ENCODE measurements around the gene MCM3AP.

DNA sequence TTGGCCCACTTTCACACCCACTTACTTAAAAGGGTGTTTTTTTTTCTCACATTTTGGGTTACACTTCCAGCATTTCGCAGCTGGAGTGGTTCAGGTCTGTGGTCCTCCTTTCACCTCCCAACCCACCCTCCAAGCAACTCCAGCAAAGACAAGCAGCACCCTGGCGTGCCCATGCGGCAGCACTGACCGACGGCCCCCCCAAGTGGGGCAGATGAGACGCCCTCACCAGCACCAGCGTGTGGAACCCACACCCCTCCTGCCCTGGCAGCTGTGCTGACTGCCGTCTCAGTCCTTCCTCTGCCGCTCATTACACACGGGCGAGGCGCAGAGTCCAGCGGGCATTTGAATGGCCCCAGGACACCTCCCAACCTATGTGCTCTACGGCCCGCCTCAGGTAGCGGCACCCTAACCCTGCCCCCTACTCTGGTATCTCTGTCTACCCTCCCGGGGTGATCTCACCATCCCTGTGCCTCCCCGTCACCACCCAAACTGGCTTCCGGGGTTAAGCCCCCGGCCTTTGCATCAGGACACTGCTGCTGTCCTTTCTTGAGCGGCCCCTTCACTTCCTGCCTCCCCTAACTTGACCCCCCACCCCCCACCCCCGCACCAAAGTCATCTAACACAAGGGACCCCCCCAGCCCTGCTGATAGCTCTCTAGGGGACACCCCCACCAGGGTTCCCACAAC, 67.8 kb downstream of the MCM3AP start:
- TF ChIP-seq EZH2 (IDR thresholded peaks at IDR 0.05) (no peak), POLR2AphosphoS5 (IDR thresholded peaks at IDR 0.05; ENCODE audit: borderline replicate concordance, low read depth, low read length) (no peak), FOXP2 (optimal IDR thresholded peaks at IDR 0.05; ENCODE audit: control extremely low read depth, extremely low read length, insufficient read depth) (no peak)

Data from SK-N-MC (cell line).